Fibroblast of mammary gland (primary cell): ENCODE data around the gene KHDRBS1.

Experiments
- DNase-seq: peaks from one replicate; pipeline ENCODE4 v3.0.0-alpha.2; 2010; ENCODE audit warnings: low read depth
- H3K4me3 ChIP-seq: 2 replicates; pipeline ENCODE4 v1.5.1; 2011; ENCODE audit warnings: low read depth, mild to moderate bottlenecking, low read length, moderate library complexity; ENCODE audit not compliant: control insufficient read depth
- CTCF ChIP-seq: conservative IDR thresholded peaks from 2 replicates; pipeline ENCODE4 v1.5.1; 2011; ENCODE audit warnings: low read depth, low read length, inconsistent platforms; ENCODE audit not compliant: control insufficient read depth, insufficient read depth

Gene KHDRBS1

GRCh38 chr1:32028746-32029145, 15.1 kb downstream of the KHDRBS1 start:
- DNase-seq: peak; percentile 52
- H3K4me3 ChIP-seq: no peak overlapping the region
- TF ChIP-seq CTCF: no peak

DNA sequence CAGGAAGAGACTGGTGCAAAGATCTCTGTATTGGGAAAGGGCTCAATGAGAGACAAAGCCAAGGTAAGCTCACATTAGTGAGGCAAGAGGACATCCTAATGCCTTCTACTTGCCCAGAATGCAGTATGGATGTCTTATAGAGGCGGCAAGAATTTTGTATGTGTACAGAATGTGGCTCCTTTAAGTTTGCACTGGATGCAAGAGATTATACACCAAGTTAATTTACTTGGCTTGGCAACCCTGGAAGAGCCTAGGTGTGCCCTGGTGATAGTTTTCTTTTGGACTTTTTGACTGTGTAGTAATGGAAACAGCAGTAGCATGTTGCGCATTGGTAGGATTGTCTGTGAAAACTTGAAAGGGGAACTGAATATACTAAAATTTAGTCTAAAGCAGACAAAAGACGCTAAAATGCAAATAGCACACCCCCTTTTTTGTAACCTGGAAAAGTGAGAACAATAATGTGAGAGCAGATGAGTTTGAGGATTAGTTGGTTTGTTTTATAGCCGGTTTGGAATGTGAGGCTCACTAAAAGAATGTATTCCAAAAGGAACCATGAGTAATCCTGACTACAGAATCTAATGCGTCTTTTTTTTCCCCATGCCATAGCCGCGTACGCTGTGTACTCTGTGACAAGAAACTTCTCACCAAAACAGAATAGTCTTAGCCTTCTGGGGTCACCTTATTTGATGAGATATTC, 18.1 kb downstream of the KHDRBS1 start:
- TF ChIP-seq CTCF: no peak
- peak; percentile 73 for DNase-seq
- H3K4me3 ChIP-seq: no peak overlapping the region

DNA sequence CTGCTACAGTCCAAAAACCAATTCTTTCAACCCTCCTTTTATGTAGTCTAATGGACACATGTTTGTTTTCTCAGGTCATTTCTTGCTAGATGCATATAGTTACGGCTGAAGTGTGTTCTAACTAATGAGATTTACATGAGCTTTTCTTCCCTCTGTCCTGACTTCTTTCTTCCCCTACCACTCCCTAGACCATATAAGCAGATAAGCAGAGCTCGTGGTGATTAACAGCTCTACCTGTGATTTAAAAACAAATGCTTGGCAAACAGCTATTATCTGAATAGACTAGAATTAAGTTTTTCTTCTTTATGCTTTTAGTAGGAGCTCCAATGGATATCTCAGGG, 18.6 kb downstream of the KHDRBS1 start:
- DNase-seq: no peak
- TF ChIP-seq CTCF: no peak
- no peak overlapping the region for H3K4me3 ChIP-seq

DNA sequence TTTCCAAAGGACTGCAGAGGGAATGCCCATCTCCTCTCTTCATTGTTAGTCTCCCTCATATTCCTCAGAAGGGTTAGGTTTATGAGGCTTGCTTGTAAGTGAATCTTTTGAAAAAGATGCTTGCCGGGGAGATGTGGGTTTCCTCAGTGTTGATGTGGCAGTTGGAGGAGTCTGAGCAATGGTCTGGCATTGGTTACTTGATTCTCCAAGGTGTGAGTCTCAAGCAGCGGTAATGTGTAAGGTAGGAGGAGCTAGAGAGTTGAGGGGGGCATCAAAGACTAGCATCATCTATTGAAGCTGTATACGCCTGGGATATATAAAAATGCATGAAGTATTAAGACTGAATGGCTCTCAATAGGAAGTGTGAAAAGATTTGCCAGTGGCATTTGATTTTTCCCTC, 21.5 kb downstream of the KHDRBS1 start:
- TF ChIP-seq CTCF: no peak
- no peak for DNase-seq
- no peak overlapping the region for H3K4me3 ChIP-seq

- TF ChIP-seq CTCF: no peak
- no peak overlapping the region for H3K4me3 ChIP-seq
- no peak for DNase-seq
These were observed 27.0 kb downstream of the KHDRBS1 start for GRCh38 chr1:32040711-32041110.

GRCh38 chr1:32042330-32042729, 28.7 kb downstream of the KHDRBS1 start:
- no peak for TF ChIP-seq CTCF
- no peak overlapping the region for H3K4me3 ChIP-seq
- DNase-seq: no peak

DNA sequence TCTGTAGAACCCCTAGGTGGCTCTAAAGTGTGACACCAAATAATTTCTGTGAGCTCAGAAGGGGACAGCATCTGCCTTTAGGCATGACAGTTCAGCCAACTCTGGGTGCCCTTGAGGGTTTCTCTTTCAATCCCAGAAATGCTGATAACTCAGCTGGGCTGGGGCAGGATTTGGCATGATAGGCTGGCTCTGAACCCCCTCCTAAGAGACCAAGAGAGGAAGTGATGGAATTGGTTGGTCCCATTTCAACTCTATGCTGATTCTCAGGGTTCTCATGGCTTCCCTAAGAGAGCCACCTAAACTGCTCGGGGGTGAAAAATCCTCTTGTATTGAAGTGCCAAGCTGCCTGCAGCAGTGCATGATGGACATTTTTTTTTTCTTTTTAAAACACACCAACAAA, 30.6 kb downstream of the KHDRBS1 start:
- no peak for TF ChIP-seq CTCF
- no peak for DNase-seq
- no peak overlapping the region for H3K4me3 ChIP-seq
